Activated naive CD4-positive, alpha-beta T cell (primary cell): ENCODE results near the gene SMIM10L1.

Experiments
- DNase-seq, 4 experiments: peaks; one replicate each; lab custom pipeline; 2025; lab: John Stamatoyannopoulos, UW

SMIM10L1 gene

GRCh38 chr12:11171145-11171968 is at the start of gene SMIM10L1:
Gene SMIM10L1, plus strand, starts transcription at chr12:11171194. Its CDS starts 163 bp downstream, at chr12:11171357.
- peak; percentile 60 to 82 (median 68) for DNase-seq

GRCh38 chr12:11130382-11130781 is 40.6 kb upstream of the SMIM10L1 start:
- DNase-seq = no peak

- DNase-seq = no peak
Observed at GRCh38 chr12:11130999-11131398, 40.0 kb upstream of the SMIM10L1 start.

GRCh38 chr12:11133162-11133561 is 37.8 kb upstream of the SMIM10L1 start:
- no peak for DNase-seq

- DNase-seq = no peak
Observed at GRCh38 chr12:11133816-11134215, 37.2 kb upstream of the SMIM10L1 start.

GRCh38 chr12:11134305-11134704 is 36.7 kb upstream of the SMIM10L1 start, which contains the start of gene TAS2R30:
Gene TAS2R30, minus strand, starts transcription at chr12:11134644. Its CDS starts 400 bp downstream, at chr12:11134244.
- DNase-seq = no peak

GRCh38 chr12:11136075-11136474 is 34.9 kb upstream of the SMIM10L1 start:
- DNase-seq = no peak

- no peak for DNase-seq
Observed at GRCh38 chr12:11143352-11143751, 27.6 kb upstream of the SMIM10L1 start.

- no peak for DNase-seq
Observed at GRCh38 chr12:11144297-11144696, 26.7 kb upstream of the SMIM10L1 start.

- DNase-seq = no peak
Observed at GRCh38 chr12:11147420-11147819, 23.6 kb upstream of the SMIM10L1 start.

GRCh38 chr12:11150832-11151231 is 20.2 kb upstream of the SMIM10L1 start:
- no peak for DNase-seq

- no peak for DNase-seq
Observed at GRCh38 chr12:11152725-11153124, 18.3 kb upstream of the SMIM10L1 start.

GRCh38 chr12:11154400-11154925 is 16.5 kb upstream of the SMIM10L1 start:
- no peak for DNase-seq

- DNase-seq = no peak
Observed at GRCh38 chr12:11158885-11159444, 12.0 kb upstream of the SMIM10L1 start.

GRCh38 chr12:11162502-11162901 is 8.5 kb upstream of the SMIM10L1 start:
- no peak for DNase-seq

- DNase-seq = no peak
Observed at GRCh38 chr12:11164384-11164783, 6.6 kb upstream of the SMIM10L1 start.

- DNase-seq = no peak
Observed at GRCh38 chr12:11166300-11166699, 4.7 kb upstream of the SMIM10L1 start.

- DNase-seq = no peak
Observed at GRCh38 chr12:11170810-11171144, 217 bp upstream of the SMIM10L1 start.

GRCh38 chr12:11171969-11172675 is 1.1 kb downstream of the SMIM10L1 start:
- DNase-seq = no peak

- DNase-seq = no peak
Observed at GRCh38 chr12:11174022-11174421, 3.0 kb downstream of the SMIM10L1 start.

- DNase-seq = no peak
Observed at GRCh38 chr12:11178250-11178649, 7.3 kb downstream of the SMIM10L1 start.

- DNase-seq = no peak
Observed at GRCh38 chr12:11182529-11182928, 11.5 kb downstream of the SMIM10L1 start.

GRCh38 chr12:11183011-11183410 is 12.0 kb downstream of the SMIM10L1 start:
- no peak for DNase-seq
